Transverse colon (tissue), 4 donors: ENCODE results near the gene CYP2F1. TPM values are rescaled to one million over a fixed set of nuclear protein-coding genes. Genes with fewer than 3 reads are reported as not detected.
"Not testable (repeated sequence)": the region's sequence is repeated elsewhere in the genome, so short reads cannot be mapped to it uniquely, and the experiment has no call there.

Experiments used
- DNase-seq: peaks from one replicate; pipeline ENCODE4 v3.0.0-alpha.2; 2019
- H3K27ac ChIP-seq, 4 donors: fragments of 200-600 bp; sonication (generic); 2 replicates each; pipeline ENCODE4 v1.5.1; 2016 to 2018; ENCODE audit warnings: inconsistent platforms in 4 of 4
- H3K27me3 ChIP-seq: fragments of 200-600 bp; sonication (generic); 2 replicates; pipeline ENCODE4 v1.5.1; 2017; ENCODE audit warnings: inconsistent platforms
- H3K36me3 ChIP-seq, 4 donors: fragments of 200-600 bp; sonication (generic); 2 replicates each; pipeline ENCODE4 v1.5.1; 2017 to 2019; ENCODE audit warnings: inconsistent platforms in 4 of 4
- H3K4me1 ChIP-seq, 4 donors: fragments of 200-600 bp; sonication (generic); 2 replicates each; pipeline ENCODE4 v1.5.1; 2017 to 2020; ENCODE audit warnings: inconsistent platforms in 4 of 4
- H3K4me3 ChIP-seq, 4 donors: fragments of 200-600 bp; sonication (generic); 1 replicate in 1 of 4; 2 replicates in 3 of 4; pipeline versions ENCODE4 v1.5.1 to v1.6.1; 2017 to 2019; ENCODE audit warnings: inconsistent platforms in 4 of 4
- H3K9me3 ChIP-seq, 2 donors: fragments of 200-600 bp; sonication (generic); 2 replicates each; pipeline ENCODE4 v1.5.1; 2017 to 2019; ENCODE audit warnings: inconsistent platforms in 2 of 2
- CTCF ChIP-seq, 5 experiments: fragments of 200-600 bp in 3 of 5; fragments of 450-650 bp in 2 of 5; sonication (generic) in 3 of 5; IDR thresholded peaks; 1 replicate in 2 of 5; 2 replicates in 3 of 5; pipeline ENCODE4 v1.5.1; 2016 to 2017; ENCODE audit warnings: antibody characterized with exemption in 5 of 5, inconsistent platforms in 3 of 5, mild to moderate bottlenecking in 2 of 5, moderate library complexity in 1 of 5
- EP300 ChIP-seq: sonication (generic); formaldehyde crosslinking; IDR thresholded peaks from one replicate; pipeline ENCODE4 v1.6.1; 2017; ENCODE audit warnings: antibody characterized with exemption, low read depth
- POLR2A ChIP-seq: fragments of 450-650 bp; IDR thresholded peaks from one replicate; pipeline ENCODE4 v1.6.1; 2016; ENCODE audit warnings: antibody characterized with exemption, mild to moderate bottlenecking, moderate library complexity
- POLR2AphosphoS5 ChIP-seq, 3 donors: sonication (generic); formaldehyde crosslinking; IDR thresholded peaks; one replicate each; pipeline ENCODE4 v1.6.1; 2016; ENCODE audit warnings: antibody characterized with exemption in 3 of 3
- WGBS, 2 donors: methylation state at CpG; one replicate each; pipeline ENCODE4 v1.1.5; 2018; ENCODE audit warnings: low coverage in 1 of 2; 5-methylcytosine and 5-hydroxymethylcytosine counted together
- in situ Hi-C, 4 donors: fragments of 200-750 bp; cut with MboI; loops; one replicate each; pipeline versions ENCODE4 v1.15.0 to v1.15.1; 2017; ENCODE audit warnings: low sequenced_read_pairs in 3 of 4, low pct_ligation_motif_present in 1 of 4, low pct_unique_long_range_greater_than_20kb in 1 of 4
- intact Hi-C: fragments of 100-400 bp; cut with DNase I; formaldehyde crosslinking; loops from one replicate; pipeline ENCODE4 v1.15.1; 2023; ENCODE audit warnings: low total_unique reads
- total RNA-seq, 4 donors: library from RNA; depleted of rRNA; stranded (reverse); fragments of >200 nt; gene quantifications; one replicate each; pipeline ENCODE4 v1.1.0, GENCODE V29; 2016

The CYP2F1 gene
- total RNA-seq, 4 donors from 2014 or later: not detected

GRCh38 chr19:41127801-41128300, 13.6 kb downstream of the CYP2F1 start:
- WGBS, 2 donors: 2% methylated on average over 12 of the region's 29 CpGs; no CpG with 5 or more reads in 1 of the 2 donors
- Histone ChIP-seq H3K4me1 (peaks cover 0 to 18% (median 7%) of the 10 kb centered on the region in 4 donors), H3K27ac (peak overlapping the region in 3 of 4 donors; percentile 13 to 36 (median 22)), H3K4me3 (peak overlapping the region in 1 of 4 donors; percentile 26)
- H3K36me3 ChIP-seq, H3K27me3 ChIP-seq, intact Hi-C loops, H3K9me3 ChIP-seq: not testable (repeated sequence)
- in situ Hi-C loops: loop anchor here in 1 of 4 donors (25.0 kb wide), 1 partner anchor 466 kb away; no protein-coding TSS in a partner anchor
- peak in 1 of 3 donors; percentile 8 for TF ChIP-seq POLR2AphosphoS5 (IDR thresholded peaks at IDR 0.05)
- peak; percentile 15 to 58 (median 49) for TF ChIP-seq CTCF (IDR thresholded peaks at IDR 0.05)
- DNase-seq: peak; percentile 86

- intact Hi-C loops (no loop called here), in situ Hi-C loops (loop anchor here in 1 of 4 donors (25.0 kb wide), 1 partner anchor 466 kb away; no protein-coding TSS in a partner anchor)
- 69 to 78% methylated on average over 5 to 6 of the region's 6 CpGs for WGBS, 2 donors
- Histone ChIP-seq H3K4me1 (peaks cover 0 to 18% (median 7%) of the 10 kb centered on the region in 4 donors), H3K4me3 (no peak overlapping the region), H3K27ac (no peak overlapping the region), H3K27me3 (no peaks in the 10 kb centered on the region), H3K9me3 (no peaks in the 10 kb centered on the region), H3K36me3 (no peaks in the 10 kb centered on the region)
- DNase-seq: no peak
- TF ChIP-seq CTCF (IDR thresholded peaks at IDR 0.05): no peak
- no peak for TF ChIP-seq EP300
- no peak for TF ChIP-seq POLR2AphosphoS5 (IDR thresholded peaks at IDR 0.05)
- no peak for TF ChIP-seq POLR2A
Measured at GRCh38 chr19:41128692-41129091, 14.5 kb downstream of the CYP2F1 start.

GRCh38 chr19:41131186-41131585, 17.0 kb downstream of the CYP2F1 start:
- Histone ChIP-seq H3K9me3 (no peaks in the 10 kb centered on the region), H3K4me1 (peaks cover under 1 to 24% (median 7%) of the 10 kb centered on the region in 4 donors), H3K27me3 (no peaks in the 10 kb centered on the region), H3K27ac (no peak overlapping the region), H3K4me3 (no peak overlapping the region), H3K36me3 (no peaks in the 10 kb centered on the region)
- in situ Hi-C loops: loop anchor here in 1 of 4 donors (25.0 kb wide), 1 partner anchor 469 kb away; no protein-coding TSS in a partner anchor
- TF ChIP-seq POLR2AphosphoS5 (IDR thresholded peaks at IDR 0.05) (no peak), POLR2A (no peak), CTCF (IDR thresholded peaks at IDR 0.05) (no peak), EP300 (no peak)
- DNase-seq: no peak
- intact Hi-C loops: loop anchor here (5.0 kb wide), 1 partner anchor 319 kb away; no protein-coding TSS in a partner anchor
- WGBS, 2 donors: 60 to 83% methylated on average over 1 to 5 of the region's 5 CpGs

- in situ Hi-C loops: loop anchor here in 1 of 4 donors (25.0 kb wide), 1 partner anchor 471 kb away; no protein-coding TSS in a partner anchor
Measured at GRCh38 chr19:41133260-41133659, 19.0 kb downstream of the CYP2F1 start.

More at GRCh38 chr19:41133260-41133659, 19.0 kb downstream of the CYP2F1 start:
- no peak for TF ChIP-seq POLR2A
- no peak for TF ChIP-seq EP300
- no peak for TF ChIP-seq CTCF (IDR thresholded peaks at IDR 0.05)
- TF ChIP-seq POLR2AphosphoS5 (IDR thresholded peaks at IDR 0.05): no peak
- Histone ChIP-seq H3K4me1 (peaks cover 0 to 15% (median 3%) of the 10 kb centered on the region in 4 donors), H3K4me3 (no peak overlapping the region), H3K27me3 (no peaks in the 10 kb centered on the region), H3K9me3 (no peaks in the 10 kb centered on the region), H3K36me3 (no peaks in the 10 kb centered on the region), H3K27ac (no peak overlapping the region)
- intact Hi-C loops: loop anchor here (5.0 kb wide), 1 partner anchor 321 kb away; no protein-coding TSS in a partner anchor
- DNase-seq: no peak
- 35% methylated on average over 3 of the region's 3 CpGs; no CpG with 5 or more reads in 1 of the 2 donors for WGBS, 2 donors
